GM21576 (cell line): ENCODE results near the gene ATXN1.

ENCODE experiments used
- ATAC-seq: cut with Tn5 transposase; IDR thresholded peaks from one replicate; pipeline ENCODE4 v1.9.1; 2021; ENCODE audit warnings: mild to moderate bottlenecking, moderate library complexity; ENCODE audit not compliant: unreplicated experiment

ATXN1 gene

DNA sequence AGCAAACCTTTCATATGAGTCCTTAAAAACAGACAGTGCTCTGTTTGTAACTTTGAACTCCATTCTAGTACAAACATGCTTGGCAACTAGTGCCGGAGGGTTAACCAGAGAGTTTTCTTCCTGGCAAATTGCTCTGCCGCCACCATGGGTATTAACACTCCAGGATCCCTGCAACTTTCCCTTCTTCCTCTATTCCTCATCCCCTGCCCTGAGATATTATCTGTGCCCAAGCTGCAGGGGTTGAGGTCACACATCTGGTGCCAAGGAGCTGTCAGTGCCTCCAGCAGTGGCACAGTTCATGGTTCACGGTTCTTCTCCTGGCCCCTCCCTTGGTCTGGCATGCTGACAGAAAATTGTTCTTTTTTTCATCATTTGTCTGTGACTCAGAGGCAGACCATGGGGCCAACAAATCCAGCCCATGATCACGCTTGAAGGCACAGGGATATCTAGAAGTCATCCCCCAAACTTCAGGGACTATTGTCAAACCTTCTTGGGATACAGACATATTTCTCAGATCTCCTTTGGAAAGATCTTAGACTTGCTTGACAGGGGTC, 77.5 kb downstream of the ATXN1 start:
- ATAC-seq: no peak

DNA sequence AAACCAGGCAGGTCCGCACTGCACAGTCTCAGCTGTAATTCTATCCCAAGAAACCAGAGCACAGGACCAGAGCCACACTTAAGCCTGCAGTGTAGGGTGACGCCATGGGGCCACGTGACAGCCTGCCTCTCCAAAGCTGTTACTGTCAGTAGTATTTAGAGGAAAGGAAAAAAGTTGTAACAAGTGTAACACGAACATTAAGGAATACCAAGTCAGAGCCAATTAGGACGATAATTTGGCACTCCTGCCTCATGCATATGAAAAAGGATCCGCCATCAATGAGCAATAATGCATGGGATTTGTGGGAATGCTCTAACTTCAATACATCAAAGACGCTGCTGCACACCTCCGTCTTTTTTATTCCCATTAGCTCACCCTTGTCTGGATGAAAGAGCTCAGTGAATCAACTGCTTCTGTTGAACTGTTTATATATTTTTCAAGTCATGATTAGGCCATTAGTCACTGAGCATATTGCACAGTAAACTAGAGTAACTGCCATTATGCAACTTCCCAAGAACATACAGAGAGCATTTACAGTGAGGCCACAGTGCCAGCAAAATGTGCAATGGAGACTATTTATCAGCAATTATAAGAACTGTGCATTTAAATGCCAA, 79.9 kb downstream of the ATXN1 start:
- ATAC-seq: no peak

DNA sequence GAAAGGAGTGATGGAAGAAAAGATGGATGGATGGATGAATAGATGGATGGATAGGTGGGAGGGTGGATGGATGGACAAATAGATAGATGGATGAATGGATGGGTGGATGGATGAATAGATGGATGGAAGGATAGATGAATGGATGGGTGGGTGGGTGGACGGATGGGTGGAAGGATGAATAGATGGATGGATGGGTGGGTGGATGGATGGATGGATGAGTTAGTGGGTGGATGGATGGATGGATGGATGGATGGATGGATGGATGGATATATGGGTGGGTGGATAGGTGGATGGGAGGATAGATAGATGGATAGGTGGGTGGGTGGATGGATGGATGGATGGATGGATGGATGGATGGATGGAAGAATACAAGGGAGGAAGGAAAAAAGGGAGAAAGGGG, 82.2 kb downstream of the ATXN1 start:
- ATAC-seq: no peak

DNA sequence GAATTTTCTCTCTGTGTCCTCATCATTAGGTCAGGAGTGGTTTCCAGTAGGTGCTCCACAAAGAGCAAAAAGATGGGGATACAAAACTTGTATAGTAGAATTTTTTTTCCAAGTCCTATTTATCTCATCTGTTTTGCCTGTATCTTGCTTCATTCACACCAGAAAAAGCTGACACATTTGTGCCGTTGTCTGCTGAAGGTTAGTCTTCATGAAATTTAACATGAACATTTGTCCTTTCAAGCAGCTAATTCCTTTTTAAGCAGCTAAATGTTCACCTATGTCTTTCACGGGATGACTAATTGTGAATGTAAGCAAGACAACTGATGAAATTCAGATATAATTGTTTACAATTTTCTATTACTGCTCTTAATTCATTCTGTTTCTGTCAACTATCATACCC, 83.8 kb downstream of the ATXN1 start:
- no peak for ATAC-seq

DNA sequence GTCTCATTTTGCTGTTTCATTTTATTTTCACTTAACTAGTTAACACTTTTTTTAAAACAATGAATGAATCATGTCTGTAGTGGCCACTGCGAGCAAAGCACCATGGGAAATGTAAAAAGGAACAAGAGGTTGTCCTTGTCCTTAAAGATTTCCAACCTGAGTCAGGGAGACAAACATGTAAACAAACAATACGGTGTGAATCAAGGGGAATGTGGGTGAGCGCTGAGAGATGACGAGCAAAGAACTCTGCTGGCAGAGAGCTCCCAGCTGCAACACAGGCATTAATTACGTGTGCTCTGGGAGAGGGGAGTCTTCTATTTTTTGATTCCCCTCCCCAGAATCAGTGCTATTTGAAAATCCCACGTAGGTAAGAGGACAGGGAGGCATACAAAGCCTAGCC, 84.3 kb downstream of the ATXN1 start:
- no peak for ATAC-seq

DNA sequence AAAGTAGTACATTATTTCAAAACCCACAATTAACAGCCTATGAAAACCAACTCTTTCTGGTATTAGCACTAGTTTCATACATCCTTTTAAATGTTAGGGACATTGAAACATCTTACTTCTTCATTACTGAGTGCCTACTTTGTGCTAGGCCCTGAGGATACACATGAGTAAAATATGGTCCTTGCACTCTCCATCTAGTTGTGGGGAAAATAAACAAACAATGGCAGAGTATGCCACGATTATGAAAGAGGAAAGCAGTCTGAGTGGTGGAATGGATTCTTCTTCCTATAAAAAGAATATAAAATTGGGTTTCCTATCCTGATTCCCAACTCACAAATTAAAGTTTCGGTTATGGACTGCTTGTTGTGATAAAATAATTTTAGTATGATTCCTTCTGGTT, 84.9 kb downstream of the ATXN1 start:
- ATAC-seq: no peak

DNA sequence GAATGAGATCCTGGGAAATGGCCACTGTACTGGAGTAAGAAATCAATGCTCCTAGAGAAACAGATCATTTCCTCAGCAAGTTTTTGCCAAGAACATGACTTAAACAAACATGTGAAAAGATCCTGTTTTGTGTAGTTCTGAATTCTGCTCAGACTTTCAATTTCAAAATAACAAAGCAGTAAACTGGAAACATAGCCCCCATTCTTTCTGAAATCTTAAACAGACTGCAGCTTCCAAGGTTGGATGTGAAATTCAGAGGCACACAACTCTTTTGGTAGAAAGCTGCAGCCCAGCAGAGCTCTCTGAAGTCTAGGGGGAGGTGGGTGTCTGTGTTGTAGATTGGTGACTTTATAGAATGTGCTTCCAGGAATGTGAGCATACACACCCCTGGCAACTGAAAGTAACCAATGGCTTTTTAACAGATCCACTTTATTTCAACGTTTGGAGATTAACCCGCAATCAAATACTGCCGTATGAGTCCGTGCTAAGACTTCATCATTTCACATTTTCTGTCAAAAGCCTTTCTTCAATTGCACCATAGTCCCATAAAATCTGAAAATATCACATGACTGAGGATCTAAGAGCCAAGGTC, 86.4 kb downstream of the ATXN1 start:
- ATAC-seq: no peak

DNA sequence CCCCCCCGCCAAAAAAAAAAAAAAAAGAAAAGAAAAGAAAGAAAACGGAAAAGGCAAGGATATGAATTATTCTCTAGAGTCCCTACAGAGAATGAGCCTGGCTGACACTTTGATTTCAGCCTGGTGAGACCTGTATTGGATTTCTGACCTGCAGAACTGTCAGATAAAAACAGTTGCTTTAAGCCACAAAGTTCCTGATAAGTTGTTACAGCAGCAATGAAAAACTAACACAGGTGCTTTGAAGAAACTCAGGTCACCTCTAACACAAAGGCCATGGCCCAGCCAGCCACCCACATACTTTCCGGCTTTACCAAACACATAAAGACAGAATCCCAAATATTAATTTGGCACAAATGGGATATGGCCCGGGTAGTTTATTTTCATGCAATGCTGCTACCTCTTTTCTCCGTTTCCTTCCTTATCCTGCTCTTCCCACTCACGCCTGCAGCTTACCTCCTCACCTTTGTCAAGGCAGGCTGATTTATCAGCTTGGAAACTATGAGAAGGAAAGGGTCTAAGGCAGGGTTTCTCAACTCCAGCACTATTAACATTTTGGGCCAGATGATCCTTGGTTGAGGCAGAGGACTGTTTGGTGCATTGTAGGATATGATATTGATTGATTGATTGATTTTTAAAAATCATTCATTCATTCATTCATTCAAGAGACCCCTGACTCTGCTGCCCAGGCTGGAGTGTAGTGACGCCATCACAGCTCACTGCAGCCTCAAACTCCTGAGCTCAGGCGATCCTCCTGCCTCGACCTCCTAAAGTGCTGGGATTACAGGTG, 88.1 kb downstream of the ATXN1 start:
- no peak for ATAC-seq

DNA sequence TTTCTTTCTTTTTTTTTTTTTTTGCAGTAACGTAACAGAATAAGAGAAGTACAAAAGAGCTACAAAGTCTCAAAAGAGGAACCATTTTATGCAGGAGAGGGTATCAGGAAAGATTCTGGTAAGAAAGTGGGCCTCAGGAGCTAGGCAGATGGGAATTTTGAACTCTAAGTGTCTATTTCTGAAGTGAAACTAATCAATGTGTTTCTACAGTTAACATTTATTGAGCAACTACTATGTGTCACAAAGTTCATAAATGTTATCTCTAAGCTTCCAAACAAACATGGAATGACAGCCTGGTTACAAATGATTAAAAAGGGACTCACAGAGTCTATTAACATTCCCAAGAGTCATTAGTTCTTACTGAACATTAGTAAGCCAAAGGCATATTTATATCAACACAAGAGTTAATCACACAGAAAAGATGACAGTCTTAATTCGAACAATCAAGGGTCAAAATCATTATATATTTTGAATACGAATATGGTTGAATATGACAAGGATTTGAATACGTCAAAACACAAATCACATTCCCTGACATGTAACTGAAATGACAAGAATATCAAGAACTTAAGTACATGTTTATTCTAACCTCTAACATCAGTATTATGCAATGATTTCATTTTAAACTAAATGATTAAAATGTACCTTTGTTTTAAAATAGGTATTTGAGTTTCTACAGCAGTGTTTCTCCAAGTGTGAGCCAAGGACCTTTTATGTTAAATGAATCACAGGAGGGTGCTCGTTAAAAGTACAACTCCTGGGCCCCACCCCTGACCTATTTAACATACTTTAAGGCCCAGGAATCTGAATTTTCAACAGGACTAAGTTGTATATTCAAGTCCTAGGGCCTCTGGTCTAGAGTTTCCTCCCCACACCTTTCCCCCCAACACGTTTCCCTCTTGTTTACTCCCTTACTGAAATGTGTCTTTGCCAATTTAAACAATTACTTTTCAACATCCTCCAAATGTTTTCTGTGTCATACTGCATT, 89.7 kb downstream of the ATXN1 start:
- ATAC-seq: no peak

DNA sequence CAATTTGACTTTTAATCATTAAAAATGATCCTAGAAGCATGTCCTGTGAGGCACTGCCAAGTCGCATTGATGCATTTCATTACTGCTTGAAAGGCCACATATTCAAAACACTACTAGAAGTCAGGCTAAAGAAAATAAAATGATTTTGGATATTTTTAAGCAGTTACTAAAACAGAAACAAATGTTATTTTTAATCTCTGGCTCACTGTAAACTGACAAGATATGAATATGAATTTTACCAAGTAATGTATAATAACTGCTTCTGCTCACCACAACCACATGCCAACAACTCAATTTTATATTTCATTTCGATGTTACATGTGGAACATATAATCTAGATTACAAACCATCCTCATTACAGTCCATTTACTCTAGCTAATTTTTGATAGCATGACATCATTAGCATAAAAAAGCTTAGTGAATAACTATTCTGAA, 90.6 kb downstream of the ATXN1 start:
- ATAC-seq: peak; percentile 27

DNA sequence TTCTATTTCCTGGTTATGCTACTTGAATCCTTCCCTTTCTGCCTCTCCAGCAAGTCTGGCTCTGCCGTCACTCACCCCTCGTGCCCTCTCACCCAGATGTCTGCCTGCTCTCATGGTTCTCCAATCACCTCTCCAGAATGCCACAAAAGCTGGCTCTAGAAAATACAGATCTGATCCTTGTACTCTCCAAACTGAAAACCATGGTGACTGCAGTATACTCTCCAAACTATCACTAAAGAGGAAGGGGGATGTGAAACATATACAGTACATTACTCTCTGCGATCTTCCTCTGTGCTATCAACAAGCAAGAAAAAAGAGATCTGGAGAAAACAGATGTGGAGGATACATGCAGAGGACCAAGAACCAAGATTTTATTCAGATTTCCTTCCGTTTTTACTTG, 91.1 kb downstream of the ATXN1 start:
- ATAC-seq: peak; percentile 53

DNA sequence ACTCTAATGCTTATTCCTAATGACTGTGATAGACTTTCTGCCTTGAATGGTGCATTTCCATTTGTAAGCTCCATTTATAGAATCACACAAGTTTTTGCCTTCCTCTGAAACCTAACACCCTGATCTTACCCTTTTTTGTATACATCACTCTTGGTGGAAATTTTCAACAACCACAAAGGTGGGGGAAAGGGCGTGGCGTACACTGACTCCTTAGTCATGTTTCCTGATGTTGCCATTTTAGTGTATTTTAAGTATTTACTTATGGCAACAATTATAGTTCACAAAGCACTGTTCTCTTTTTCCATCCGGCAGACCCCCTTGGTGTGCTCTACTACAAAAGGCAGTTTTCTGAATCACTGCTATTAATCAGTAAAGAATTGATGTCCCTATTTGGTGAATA, 92.0 kb downstream of the ATXN1 start:
- ATAC-seq: no peak

DNA sequence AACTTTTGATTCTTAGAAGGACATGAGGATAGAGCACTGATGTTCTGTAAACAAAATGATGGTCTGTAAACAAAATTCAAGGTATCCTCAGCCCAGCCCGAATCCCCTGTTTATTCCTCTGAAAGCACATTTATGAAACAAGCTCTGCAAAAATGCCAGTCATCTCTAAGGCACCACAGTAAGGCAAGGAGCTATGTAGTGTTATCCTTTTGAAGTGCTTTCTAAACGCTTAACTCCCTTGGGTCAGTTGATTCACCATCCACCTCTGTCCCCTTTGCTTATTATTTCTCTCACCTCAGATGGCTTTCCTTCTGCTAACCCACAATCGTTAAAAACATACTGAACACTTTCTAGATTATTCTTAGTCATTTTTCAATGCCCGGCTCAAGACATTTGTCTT, 93.8 kb downstream of the ATXN1 start:
- ATAC-seq: no peak

DNA sequence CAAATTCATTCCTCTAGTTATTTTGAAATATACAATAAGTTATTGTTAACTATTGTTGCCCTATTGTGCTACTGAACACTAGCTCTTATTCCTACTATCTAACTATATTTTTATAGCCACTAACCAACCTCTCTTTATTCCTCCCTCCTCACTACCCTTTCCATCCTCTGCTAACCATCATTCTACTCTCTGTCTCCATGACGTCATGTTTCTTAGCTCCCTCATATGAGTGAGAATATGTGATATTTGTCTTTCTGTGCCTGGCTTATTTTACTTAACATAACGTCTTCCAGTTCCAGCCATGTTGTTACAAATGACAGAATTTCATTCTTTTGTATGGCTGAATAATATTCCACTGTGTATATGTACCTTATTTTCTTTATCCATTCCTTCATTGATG, 95.3 kb downstream of the ATXN1 start:
- ATAC-seq: no peak

DNA sequence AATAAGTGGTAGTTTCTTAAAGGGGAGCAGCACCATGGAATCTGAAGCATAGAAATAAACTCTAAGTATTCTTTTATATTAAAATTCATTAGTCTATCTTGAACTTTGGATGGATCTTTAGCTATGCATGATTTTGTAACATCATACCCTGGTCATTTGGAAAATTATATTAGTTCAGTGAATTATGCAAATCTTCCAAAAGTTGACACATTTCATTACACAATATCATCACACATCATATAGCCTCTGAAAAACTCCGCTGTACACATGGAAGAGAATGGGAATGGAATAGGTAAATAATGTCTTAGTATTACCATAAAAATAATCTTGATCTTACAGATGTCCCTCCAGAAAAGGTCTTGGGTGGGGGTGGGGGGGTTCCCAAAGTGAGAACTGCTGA, 96.1 kb downstream of the ATXN1 start:
- ATAC-seq: no peak

DNA sequence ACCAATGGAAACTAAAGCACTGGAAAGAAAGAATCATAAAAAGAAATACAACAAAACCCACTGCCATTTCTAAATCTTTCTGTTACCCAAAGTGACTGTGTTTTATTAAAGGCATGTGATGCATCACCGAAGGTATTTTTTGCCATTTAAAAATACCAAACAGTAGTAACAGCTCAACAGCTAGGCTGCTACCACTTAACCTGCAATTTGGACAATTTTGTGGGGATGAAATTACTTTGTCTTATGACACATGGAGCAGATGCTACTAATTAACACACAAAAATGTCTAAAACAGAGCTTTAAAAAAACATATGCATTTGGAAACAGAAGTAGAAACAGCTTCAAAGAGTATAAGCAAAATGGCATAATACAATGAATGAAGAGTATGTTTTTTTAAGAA, 97.4 kb downstream of the ATXN1 start:
- ATAC-seq: no peak

DNA sequence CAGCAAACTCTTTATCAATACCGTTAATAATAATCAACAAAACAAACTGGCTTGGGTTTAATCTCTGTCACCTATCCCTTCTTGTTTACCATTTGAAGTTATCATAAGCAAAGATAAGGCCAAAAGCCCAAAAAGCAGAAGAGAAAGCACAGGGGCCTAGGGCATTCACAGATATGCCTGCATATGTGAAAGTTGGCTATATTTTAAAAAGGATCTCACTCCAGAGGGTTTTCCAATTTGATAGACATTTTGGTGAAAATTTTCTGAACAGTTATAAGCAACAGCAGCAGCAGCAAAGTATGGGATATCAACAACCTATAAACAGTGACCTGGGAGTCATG, 101.1 kb downstream of the ATXN1 start:
- no peak for ATAC-seq

DNA sequence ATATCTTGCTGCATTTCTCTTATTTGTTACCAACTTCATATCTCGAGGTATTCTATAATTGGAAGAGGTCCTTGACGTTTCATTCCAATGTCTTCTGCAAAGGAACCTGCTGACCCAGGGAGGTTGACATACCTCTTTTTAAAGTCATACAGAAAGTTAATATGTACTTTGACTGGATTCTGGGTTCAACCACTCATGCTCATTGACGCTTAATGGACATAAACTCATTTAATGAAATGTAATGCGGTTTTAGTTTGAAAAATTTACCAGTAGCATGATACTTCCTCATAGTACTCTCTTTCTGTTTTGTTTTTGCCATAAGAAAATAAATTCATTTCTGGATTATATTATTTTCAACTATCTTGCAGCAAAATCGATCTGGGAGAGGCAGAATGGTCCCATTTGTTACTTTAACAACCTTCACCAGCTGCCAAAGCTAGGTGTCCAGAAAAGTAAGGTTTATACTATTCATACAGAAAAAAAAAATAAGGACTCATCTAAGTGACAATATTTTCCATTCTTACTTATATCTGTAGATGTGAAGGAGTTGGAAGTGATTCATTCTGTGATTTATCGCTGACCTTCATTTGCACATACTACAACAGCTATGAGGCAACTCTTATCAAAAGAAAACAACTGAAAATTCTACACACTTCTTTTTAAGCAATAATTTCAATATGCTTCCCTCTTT, 101.6 kb downstream of the ATXN1 start:
- ATAC-seq: no peak

DNA sequence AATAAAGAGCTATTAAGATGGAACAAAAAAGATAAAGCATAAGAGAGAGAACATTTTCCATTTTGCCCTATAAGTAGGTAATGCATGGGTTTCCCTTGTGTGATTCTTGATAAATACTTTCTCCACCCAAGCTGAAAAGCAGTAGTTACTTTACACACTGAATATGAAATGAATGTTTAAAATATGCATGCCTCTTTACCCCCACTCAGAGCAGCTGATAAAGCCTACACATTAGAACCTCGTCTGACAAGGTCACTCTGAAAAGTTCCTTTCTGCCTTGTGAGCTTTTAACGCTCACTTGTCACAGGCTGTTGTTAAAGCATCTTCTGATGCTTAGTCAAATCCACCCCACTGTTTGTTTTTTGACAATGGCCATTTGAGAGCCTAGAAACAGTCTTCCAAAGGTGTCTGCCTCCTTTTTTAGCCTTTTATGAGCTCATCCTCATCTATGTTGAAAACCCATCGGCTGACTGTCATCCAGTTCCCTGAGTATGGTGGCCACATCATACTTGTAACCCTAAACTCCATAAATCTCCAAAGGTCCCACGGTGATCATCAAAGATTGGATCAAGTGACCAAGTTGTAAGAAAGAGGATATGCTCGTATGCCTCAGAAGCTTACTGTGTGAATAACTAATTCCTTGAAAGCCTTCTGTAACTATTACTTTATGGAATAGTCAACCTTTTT, 102.8 kb downstream of the ATXN1 start:
- ATAC-seq: no peak

DNA sequence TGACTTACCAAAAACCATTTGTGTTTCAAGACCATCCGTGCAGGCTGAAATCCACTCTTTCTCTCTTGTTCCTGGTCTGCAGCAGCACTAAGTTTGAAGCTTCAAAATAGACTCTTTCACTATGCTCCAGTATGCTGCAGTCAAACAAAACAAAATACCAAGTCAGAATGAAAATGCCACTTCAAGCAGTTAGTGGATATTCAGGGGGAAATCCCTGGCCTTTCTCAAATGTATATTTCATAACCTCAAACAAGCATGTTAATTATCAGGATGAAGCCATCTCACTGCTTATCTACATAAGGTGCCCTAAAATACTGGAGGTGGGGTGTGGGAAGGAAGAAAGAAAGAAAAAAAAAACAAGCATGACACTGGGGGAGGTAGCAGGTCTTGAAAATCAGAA, 103.5 kb downstream of the ATXN1 start:
- peak; percentile 59 for ATAC-seq
